NCI-H2081 (cell line): ENCODE measurements around the gene NTNG1.

Experiments
- DNase-seq, 2 experiments: peaks; one replicate each; lab custom pipeline; 2025; lab: John Stamatoyannopoulos, UW

The NTNG1 gene

DNA sequence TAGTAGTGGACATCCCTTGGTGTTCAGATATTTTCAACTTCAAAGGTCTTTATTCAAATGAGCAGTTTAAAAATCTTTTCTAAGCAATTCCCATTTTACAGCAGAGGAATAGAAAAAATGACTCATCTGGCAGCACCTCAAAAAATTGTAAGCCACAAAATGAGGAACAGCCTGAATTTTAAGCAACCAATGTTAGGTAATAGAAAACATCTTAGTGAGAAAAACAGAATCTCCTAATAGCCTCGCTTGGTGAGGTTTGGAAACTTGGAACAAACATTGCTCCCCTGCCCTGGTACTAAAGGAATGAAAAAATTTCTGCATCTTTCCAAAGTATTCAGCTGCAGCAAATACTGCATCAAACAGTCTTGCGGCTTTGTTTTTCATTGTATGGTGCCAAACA is 264.4 kb downstream of the NTNG1 start:
- DNase-seq: no peak

DNA sequence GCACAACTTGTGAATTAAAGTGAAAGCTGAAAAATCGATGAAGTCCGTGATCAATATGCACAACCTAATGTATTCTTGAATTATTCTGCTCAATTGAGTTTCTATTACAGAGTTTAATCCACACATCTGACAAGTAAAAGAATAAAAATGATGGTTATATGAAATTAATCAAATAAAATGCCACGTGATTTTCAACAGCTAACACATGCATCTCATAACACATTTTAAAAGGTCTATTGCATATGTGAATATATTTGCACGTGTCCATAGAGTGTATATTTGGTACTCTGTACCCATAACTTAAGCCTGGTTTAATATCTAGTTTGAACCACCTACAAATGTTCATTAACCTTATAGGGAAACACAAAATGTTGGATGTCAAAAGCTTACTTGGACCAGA is 266.2 kb downstream of the NTNG1 start:
- no peak for DNase-seq

DNA sequence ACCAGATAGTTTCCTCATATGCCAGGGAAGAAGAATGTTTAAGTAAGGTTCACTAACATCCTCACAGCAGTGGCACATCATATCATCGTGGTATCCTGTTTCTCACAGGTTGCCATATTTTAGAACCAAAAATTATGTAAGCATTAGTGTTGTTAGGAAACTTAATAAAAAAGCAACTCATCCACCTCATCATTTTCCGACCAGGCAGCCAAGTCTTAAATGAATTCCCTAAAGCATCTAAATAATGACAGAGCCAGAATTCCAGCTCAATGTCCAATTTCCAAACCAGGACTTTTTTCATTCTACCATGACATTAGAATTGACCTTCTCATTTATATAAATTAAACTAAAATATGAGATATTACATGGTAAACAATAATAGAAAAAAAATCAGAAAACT is 272.7 kb downstream of the NTNG1 start:
- no peak for DNase-seq

DNA sequence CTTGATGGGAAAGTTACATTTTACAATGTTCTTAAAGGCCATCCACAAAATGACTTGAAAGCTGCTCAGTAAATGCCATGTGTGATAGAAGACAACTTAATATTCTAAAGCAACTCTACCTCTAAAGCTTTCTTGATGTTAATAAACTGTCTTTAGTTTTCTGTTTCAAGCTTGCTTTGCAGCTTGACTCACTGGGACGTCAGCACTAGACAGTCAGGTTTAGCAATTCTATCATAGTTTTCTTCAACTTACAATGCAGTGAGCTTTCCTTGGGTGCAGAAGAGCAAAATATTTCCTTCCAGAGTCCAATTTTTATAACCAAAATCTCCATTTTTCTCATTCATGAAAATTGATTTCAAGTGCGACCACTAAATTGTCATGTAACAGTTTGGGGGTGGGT is 273.1 kb downstream of the NTNG1 start:
- DNase-seq: no peak

DNA sequence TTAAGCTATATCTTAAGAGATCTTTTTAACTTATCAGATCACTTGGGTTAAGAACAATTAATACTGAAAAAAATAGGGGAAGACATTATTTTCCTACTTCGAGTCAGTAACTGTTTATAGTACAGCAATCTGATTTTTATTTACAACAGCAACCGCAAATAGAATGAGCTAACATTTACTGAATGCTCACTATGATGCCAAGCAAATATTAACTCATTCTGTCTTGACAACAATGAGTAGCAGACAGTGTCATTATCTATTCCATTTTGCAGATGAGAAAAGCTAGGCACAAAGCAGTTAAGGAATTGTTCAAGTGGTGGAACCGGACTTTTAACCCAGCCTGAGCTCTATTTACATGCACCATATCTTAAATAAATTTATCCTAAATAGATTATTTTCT is 273.7 kb downstream of the NTNG1 start:
- peak in 1 of 2 experiments; percentile 9 for DNase-seq

DNA sequence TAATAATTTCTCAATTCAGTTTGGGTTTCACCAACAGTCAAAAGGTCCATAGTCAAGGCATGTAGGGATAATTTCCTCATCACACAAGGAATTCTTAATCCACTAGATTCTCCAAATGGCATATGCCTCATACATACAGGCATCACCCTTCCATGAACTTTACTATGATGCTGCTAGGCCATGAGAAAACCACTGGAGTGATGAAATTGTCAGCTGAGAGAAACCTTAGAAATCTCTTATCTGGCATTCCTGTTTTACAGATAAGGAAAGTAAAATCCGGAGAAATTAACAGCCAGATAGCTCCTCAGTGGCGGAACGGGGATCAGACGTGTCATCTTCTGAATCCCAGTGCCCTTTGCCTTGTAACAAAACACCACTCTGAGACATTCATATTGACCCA is 274.4 kb downstream of the NTNG1 start:
- DNase-seq: no peak

DNA sequence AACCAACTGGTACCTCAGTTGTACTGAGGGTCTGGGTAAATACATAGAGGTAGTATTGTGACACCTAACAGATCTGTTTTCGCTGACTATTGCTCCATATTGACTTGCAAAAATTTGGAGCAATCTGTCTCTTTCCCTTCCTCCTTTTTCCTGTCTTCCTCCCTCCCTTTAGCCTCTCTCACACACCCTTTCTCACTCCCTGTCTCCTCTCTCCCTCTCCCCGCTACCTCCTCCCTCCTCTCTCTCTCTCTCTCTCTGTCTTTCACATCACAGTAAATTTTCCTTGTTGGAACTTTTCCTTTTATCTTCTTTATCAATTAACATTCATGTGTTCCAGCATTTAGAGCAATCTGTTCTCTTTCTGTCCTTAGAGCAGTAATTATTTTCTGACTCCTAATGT is 278.2 kb downstream of the NTNG1 start:
- DNase-seq: no peak

DNA sequence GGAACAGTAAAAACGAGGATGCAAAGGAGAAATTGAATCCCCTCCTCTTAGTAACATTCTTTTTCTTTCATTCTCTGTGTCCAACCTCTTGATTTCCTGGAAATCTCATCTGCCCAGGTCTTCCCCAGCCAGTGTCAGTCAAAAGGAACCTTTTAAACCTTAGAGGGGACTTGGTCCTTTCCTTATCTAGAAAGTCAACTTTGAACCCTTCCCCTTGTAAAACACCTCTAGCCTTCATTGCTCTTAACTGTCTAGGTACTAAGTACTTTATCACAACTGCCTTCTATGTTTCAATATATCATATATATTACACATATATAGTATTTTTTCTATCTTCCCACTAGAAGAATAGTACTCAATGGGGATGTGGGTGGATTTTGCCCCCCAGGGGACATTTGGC is 282.1 kb downstream of the NTNG1 start:
- no peak for DNase-seq

DNA sequence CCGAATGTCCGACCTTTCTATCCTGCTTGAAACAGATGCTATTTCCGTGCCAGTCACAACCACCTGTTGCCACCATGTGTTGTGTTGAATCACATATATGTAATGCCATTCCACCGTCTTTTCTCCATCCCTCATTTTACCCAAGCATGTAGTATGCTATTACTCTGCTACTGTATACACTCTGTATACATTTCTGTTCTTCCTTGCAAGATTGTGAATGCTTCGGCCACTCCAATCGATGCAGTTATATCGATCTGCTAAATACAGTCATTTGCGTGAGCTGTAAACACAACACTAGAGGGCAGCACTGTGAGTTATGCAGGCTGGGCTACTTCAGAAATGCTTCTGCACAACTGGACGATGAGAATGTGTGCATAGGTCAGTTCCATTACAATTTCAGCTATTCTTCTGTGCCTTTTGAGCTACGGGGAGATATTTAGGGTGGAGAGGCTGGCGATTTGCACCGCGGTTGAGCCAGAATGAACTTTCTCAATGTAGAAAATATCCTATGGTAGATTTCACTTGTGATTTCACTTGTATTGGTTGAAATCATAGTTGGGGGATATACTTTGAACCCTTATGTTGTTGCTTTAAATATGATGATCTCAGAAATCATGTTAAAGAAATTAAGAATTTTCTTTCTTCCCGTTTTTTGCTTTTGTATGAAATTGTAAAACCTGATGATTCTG is 289.8 kb downstream of the NTNG1 start:
- no peak for DNase-seq

DNA sequence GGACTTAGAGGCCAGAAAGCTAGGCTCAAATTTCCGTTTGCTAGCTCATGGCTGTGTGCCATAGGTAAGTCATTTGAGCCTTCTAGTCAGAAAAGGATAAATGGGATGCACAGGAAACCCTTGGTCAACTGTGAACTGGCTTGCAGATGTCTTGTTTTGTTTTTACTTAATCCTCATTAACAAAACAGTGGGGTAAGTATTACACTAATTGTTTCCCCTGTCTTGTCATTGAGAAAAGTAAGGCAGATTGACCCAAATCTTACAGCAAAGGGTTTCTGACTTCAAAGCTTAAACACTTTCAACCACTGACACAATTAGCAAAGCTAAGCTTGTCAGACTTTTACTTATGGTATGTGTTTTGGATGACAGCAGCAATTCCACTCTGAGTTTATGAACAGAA is 291.3 kb downstream of the NTNG1 start:
- DNase-seq: no peak

DNA sequence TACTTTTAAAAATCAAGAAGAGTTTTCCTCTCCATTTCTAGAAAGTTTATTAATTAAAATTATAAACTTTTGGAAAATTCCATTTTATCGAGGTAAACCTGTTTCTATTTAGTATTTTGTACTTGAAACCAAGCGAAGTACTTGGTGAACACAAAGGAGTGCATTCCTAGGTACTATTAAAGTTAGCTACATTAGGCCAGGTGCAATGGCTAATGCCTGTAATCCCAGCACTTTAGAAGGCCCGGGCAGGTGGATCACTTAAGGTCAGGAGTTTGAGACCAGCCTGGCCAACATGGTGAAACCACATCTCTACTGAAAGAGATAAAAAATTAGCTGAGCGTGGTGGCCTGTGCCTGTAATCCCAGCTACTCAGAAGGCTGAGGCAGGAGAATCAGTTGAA is 292.2 kb downstream of the NTNG1 start:
- no peak for DNase-seq

DNA sequence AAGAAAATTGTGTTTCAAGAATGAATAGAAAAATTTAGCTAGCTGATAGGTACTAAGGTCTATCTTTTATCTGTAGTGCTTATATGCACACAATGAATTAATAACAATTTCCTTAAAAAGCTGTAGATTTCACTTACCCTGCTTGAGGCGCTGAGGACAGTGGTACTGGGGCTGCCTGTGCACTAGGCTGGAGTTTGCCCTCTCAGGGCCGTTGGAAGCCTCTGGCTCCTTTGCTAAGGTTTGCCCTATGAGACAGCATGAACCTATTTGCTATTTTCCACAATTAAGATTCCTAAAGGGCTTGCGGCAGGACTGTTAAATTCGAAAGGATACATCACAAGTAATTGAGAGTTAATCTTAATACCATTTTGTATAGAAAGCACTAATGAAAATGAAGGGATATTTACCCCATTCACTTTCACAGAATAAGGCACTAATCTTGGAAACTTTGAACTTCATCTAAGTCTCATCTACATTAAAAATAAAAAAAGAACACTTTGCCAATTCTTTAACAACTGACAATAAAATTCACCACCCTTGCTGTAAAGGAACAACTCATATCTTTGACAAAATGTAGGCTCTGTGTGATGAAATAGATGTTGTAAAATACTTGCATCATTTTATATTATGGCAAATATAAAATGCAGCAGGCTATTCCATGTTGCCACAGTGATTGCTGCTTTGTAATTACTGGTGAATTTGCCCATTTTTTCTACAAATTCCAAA is 293.0 kb downstream of the NTNG1 start:
- DNase-seq: no peak

DNA sequence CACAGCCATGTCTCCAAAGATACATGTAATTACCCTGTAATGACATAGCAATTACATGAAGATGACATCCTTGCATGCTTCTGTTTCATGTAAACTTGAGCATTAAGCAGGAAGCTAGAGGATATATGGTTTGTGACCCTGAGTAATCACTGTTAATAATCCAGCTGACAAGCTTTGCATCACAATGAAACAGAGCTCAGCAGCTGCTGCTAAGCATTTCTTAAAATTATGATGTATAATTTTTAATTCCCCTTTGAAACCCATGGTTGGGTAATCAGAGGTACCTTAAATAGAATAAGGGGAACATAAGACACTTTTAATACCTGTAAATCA is 293.5 kb downstream of the NTNG1 start:
- DNase-seq: peak in 1 of 2 experiments; percentile 10

DNA sequence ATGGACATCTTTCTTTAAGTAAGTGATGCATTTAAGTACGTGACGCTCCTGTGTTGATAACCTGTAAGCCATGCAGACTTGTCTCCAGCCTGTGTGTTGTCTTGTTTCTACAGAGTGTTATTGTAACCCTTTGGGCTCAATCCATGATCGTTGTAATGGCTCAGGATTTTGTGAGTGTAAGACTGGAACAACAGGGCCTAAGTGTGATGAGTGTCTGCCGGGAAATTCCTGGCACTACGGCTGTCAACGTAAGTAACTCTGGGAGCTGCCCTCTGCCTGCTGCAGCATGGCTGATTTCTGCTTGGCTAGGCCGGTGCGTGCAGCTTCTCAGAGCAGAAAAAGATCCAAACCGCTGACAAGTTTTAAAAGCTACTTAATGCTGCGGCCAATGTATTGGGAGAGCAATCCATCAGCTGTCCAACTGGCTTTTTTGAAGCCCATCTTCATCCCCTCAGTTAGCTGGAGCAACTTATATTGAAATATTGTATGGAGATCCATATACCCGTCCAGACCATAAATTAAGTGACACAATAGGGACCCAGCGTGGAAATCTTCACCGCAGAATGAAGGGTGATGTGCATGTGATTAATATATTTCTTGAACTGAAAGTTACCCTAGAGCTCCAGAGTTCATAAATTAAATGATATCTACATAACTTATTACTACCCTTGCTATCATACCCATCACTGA is 295.9 kb downstream of the NTNG1 start:
- no peak for DNase-seq

DNA sequence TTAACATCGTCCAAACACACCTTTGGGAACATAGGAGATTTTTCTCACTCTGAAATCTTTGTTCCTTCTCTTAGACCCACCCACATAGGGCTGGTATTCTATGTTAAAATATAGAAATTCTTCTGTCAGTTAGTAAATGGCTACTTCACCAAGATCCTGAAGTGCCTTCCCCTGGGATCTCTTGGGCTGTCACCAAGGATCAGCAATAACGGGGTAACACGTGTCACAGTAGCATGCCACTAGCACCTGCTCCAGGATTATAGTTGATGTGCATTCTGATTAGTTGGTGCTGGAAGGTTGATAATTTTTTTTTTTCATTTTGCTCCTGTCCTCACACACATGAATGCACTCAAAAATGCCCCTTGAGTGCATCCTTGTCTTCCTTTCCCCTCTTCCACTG is 298.7 kb downstream of the NTNG1 start:
- no peak for DNase-seq

DNA sequence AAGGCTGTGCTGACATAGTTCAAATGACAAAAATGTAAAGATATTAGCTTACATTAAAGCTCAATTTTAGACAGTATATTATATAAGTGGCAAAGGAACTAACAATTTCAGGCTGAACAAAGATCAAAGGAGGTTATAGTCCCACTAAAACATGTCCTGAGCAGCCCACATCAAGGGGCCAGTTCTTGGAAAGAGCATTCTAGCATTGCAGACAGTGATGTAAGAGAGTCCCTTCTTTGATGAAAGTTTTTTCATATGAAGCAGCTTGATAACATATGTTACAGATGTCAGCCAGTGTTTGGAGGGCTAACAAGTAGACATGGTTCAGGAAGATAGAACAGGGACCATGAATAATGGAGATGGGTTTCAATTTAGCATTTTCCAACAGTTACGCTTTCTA is 301.7 kb downstream of the NTNG1 start:
- DNase-seq: no peak

DNA sequence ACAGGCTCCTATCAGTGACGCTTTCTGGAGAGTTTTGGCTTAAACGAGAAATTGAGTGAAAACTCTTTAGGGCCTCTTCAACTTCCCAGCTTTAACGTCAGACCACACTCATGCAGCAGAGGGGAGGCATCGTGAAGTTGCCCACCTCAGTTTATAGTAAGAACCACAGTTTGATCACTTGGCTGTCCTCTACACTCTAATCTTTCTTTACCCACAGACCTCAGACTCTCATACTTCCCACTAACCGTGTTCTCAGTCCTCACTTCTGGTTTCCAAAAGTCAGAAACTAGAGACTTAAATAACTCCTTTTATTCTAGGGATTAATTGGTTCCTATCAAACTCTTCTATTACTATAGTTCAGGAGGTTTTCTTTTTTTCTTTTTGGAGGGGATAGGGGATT is 302.2 kb downstream of the NTNG1 start:
- DNase-seq: no peak

DNA sequence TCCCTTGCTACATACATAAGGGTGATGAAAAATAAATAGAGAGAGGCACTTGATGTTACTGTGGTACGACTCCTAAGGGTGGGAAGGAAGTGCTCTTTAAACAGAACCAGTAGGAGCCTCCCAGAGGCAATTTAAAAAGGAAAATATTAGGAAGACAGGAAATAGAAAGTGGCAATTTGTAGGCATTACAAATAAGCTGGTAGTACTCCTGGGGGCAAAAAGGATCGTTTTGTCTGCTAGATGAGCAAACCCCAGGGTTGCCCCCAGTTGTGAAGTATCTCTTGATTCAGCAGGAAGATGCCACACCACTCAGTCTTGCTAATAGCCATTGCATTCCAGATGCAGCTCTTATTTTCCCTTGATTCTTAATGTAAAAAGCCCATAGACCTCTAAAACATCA is 303.0 kb downstream of the NTNG1 start:
- DNase-seq: no peak

DNA sequence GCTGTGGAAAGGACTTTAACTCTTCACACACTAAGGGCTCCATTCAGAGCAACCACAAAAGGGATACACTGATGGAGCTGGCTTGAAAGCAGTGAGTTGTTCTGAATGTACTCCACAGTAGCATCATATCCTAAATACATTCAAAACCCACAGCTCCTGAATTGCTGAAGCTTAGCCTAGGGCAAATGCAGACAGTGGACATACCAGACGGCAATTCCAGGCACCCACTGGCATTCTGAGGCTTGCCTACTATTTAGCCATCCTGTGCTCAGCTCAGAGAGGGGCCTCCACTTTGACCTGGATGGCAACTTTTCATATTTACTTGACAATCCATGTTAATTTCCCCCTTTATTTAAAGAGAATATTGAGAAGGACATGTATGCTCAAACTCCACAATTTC is 303.5 kb downstream of the NTNG1 start:
- no peak for DNase-seq

DNA sequence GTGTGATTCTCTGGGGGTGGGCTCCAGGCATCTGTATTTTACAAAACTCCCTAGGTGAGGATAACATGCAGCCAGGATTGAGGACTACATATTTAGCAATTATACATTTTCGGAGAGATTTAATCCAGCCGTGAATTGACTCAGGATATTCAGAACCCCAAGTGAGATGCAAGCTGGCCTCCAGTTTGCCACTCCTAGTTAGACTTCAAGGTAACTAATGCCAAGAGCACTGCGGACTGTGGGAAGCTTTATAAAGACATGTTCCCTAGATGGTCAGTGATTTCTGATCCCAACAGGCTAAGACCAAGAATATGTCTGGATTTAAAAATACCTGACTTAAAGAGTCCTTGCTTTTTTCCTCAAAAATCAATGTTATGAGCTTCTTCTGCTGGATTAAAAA is 308.5 kb downstream of the NTNG1 start:
- DNase-seq: no peak

DNA sequence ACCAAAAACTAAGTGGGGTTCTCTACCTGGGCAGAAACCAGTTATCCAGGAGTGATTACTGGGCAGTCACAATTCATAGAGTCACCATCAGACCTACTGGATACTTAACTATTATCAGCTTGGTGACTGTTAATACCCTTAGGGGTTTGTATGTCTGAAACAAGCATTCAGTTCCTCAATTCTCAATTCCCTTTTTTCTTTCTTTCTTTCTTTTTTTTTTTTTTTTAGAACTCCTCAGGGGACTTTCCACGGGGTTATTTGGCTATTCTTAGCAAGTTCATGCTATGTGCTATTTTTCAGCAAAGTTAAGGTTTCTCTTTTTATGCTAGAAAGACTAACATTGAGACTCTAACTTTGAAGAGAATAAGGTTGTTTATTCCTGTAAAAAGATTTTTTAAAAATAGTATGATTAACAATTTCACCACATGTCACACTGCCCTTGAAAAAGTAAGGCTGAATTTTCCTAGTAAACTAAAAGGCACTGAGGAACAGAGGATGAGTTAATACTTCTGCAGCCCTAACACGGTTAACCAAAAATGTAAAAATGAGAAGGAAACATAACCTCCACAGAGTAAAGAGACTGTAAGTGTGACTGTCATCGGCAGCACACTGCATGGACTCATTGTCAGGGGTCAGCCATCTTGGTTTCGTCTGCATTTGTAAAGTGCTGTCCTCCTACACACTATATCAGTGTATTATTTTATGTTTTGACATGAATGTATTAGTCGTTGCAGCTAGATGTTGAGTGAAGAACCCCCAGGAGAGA is 310.2 kb downstream of the NTNG1 start:
- no peak for DNase-seq

DNA sequence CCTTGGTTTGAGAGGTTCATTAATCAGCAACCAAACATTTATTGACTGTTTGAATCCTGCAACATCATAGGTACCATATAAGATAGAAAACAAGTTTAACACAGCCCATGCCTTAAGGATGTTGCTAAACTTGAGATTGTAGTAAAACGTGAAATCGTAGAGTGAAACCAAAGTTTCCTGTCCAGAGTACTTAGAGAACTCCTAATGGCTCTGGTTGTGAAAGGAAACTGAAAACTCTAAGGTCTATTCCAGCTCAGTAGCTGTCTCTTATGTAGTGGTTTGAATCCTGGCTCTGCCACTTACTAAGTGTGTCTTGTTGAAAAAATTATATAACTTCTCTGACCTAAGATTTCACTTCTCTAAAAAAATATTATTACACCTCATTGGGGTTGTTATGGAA is 310.9 kb downstream of the NTNG1 start:
- no peak for DNase-seq

DNA sequence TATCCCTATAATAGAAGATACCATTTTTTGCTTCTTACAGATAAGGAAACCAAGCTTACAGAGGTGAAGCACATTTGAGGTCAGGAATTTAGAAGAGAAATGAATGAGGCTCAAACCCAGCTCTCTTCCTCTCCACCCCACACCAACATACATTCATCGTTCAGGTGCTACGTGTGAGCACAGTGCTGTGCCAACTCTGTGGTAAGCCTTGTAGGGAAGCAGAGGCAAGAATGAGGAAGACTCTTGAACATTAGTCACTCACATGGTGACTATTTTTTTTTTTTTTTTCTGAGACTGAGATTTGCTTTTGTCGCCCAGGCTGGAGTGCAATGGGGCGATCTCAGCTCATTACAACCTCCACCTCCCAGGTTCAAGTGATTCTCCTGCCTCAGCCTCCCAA is 314.0 kb downstream of the NTNG1 start:
- no peak for DNase-seq
